A673 (cell line): Measurements from ENCODE around the gene BST2. TPM values are rescaled to one million over a fixed set of nuclear protein-coding genes. Genes with fewer than 3 reads are reported as not detected.

ENCODE experiments used
- BruUV-seq: library from RNA; stranded (reverse); fragments of 400-500 nt; replicated peaks from 2 replicates; lab custom pipeline; 2021; lab: Mats Ljungman, UMichigan
- CTCF ChIA-PET: fragments of 300-600 bp; sonication (Branson Sonifier 250); formaldehyde crosslinking; loops from one replicate; lab custom pipeline; 2022; ENCODE audit warnings: antibody characterized with exemption; lab: Charles Lee
- POLR2A ChIA-PET: fragments of 300-600 bp; sonication (Branson Sonifier 250); formaldehyde crosslinking; loops from one replicate; lab custom pipeline; 2022; ENCODE audit warnings: antibody characterized with exemption; ENCODE audit not compliant: low non-redundant PET; lab: Charles Lee
- DNase-seq: peaks from one replicate; pipeline ENCODE4 v3.0.0-alpha.2; 2015; ENCODE audit warnings: low spot score
- H3K27ac ChIP-seq: fragments of 200-600 bp; sonication (generic); 2 replicates; pipeline ENCODE4 v1.5.1; 2016; ENCODE audit warnings: mixed run types, low read depth, mild to moderate bottlenecking, mixed read lengths, antibody characterized with exemption, low read length; ENCODE audit not compliant: poor library complexity, severe bottlenecking
- H3K27me3 ChIP-seq: fragments of 200-600 bp; sonication (generic); replicated peaks from 2 replicates; pipeline ENCODE4 v1.6.1; 2017; ENCODE audit warnings: mixed run types, low read depth, mild to moderate bottlenecking, mixed read lengths, antibody characterized with exemption, low read length; ENCODE audit not compliant: insufficient read depth, poor library complexity
- H3K36me3 ChIP-seq: fragments of 200-600 bp; sonication (generic); 2 replicates; pipeline ENCODE4 v1.6.1; 2016; ENCODE audit warnings: mixed run types, mild to moderate bottlenecking, mixed read lengths, antibody characterized with exemption, low read length; ENCODE audit not compliant: insufficient read depth, poor library complexity, severe bottlenecking
- H3K4me1 ChIP-seq: fragments of 200-600 bp; sonication (generic); 2 replicates; pipeline ENCODE4 v1.6.1; 2017; ENCODE audit warnings: mixed run types, mild to moderate bottlenecking, mixed read lengths, antibody characterized with exemption, low read length; ENCODE audit not compliant: insufficient read depth, poor library complexity, severe bottlenecking
- H3K4me3 ChIP-seq: fragments of 200-600 bp; sonication (generic); 2 replicates; pipeline ENCODE4 v1.5.1; 2016; ENCODE audit warnings: low read depth, mixed run types, mild to moderate bottlenecking, mixed read lengths, low read length; ENCODE audit not compliant: poor library complexity, severe bottlenecking
- H3K9me3 ChIP-seq: fragments of 200-600 bp; sonication (generic); 2 replicates; pipeline ENCODE4 v1.6.1; 2016; ENCODE audit warnings: mixed run types, low read depth, mild to moderate bottlenecking, mixed read lengths, antibody characterized with exemption, low read length; ENCODE audit not compliant: poor library complexity, severe bottlenecking
- CTCF ChIP-seq: fragments of 300-800, 200-600 bp; sonication (generic); conservative IDR thresholded peaks from 2 replicates; pipeline ENCODE4 v1.5.1; 2017; ENCODE audit warnings: low read depth, mild to moderate bottlenecking, antibody characterized with exemption, low read length, moderate library complexity, mixed read lengths
- EZH2 ChIP-seq: fragments of 200-600 bp; sonication (generic); IDR thresholded peaks from 2 replicates; pipeline ENCODE4 v1.6.1; 2017; ENCODE audit warnings: borderline replicate concordance, low read depth, mild to moderate bottlenecking, mixed read lengths, antibody characterized with exemption, low read length; ENCODE audit not compliant: poor library complexity, severe bottlenecking
- intact Hi-C: fragments of 100-400 bp; cut with micrococcal nuclease; formaldehyde crosslinking; loops from one replicate; pipeline ENCODE4 v1.10.0; 2022; ENCODE audit not compliant: unreplicated experiment
- total RNA-seq: library from RNA; stranded (reverse); gene quantifications from 2 replicates; pipeline ENCODE4 v1.2.3, GENCODE V29; 2021

BST2 gene
- total RNA-seq, 1 experiment from 2014 or later: 1.3 TPM

DNA sequence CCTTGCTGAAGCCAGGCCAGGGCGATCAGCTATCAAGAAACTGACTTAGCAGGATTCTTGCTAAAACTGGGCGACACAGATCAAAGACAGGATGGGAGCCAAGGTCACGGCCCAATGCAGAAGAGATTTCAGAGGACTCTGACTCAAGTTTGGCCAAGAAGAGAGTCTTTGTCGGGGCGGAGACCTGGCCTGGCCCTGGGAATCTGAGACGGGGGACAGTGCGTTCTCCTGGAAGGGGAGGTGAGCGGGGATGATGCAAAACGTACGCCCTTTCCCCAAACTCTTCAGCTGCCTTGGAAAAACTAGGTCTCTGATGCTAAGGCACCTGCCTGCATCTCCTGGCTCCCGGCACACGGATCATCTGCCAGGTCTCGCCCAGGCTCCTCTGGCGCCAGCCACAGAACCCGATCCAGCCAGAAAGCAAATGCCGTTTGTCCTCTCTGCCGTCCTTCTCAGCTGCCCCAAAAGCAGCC is 24.2 kb upstream of the BST2 start:
- intact Hi-C loops: no loop called here
- no TSS peak for BruUV-seq
- Histone ChIP-seq H3K36me3 (no peaks in the 10 kb centered on the region), H3K4me3 (no peak overlapping the region), H3K27me3 (no peaks in the 10 kb centered on the region), H3K9me3 (no peaks in the 10 kb centered on the region), H3K27ac (no peak overlapping the region), H3K4me1 (peaks cover 4% of the 10 kb centered on the region)
- TF ChIP-seq EZH2: no peak
- TF ChIP-seq CTCF: no peak
- CTCF ChIA-PET: interaction anchor here (0.7 kb wide), 1 partner anchor 81 kb away, joined by 6 read pairs; no protein-coding TSS in a partner anchor
- POLR2A ChIA-PET: no interaction called here
- DNase-seq: no peak

DNA sequence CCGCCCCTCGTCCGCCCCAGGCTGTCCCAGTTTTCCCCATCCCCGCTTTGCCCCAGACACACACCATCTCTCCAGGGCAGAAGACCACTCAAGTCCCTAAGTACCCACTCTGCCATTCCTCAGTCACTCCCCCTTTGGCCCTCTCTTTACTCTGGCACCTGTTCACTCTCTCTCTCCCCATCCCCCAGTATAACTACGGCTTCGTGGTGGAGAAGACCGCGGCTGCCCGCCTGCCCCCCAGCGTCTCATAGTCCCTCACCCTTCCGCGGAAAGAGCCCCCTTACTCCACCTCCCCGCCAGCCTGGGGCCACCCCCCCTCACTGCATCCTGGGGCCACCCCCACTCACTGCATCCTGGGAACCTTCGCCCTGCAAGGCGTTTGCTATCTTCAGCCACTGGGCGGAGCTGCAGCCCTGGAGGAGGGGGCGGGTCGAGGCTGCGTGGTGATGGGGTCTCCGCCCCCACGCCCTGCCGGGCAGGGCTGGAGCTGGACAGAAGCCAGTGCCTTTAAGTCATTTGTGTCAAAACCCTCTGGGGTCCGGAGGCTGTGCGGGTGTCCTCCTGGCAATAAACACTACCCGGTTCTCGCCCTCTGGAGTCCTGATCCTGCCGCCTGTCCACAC is 19.4 kb upstream of the BST2 start:
- Histone ChIP-seq H3K27me3 (no peaks in the 10 kb centered on the region), H3K4me3 (no peak overlapping the region), H3K4me1 (peaks cover 5% of the 10 kb centered on the region), H3K36me3 (peaks cover 3% of the 10 kb centered on the region), H3K27ac (no peak overlapping the region), H3K9me3 (no peaks in the 10 kb centered on the region)
- peak; percentile 60 for DNase-seq
- POLR2A ChIA-PET: no interaction called here
- CTCF ChIA-PET: interaction anchor here (0.7 kb wide), 1 partner anchor 9 kb away, joined by 3 read pairs; no protein-coding TSS in a partner anchor
- no TSS peak for BruUV-seq
- TF ChIP-seq EZH2 (no peak), CTCF (peak; percentile 66)
- intact Hi-C loops: no loop called here

- POLR2A ChIA-PET: no interaction called here
- Histone ChIP-seq H3K9me3 (no peaks in the 10 kb centered on the region), H3K27ac (no peak overlapping the region), H3K27me3 (no peaks in the 10 kb centered on the region), H3K4me1 (peaks cover 5% of the 10 kb centered on the region), H3K4me3 (no peak overlapping the region), H3K36me3 (peaks cover 3% of the 10 kb centered on the region)
- DNase-seq: no peak
- no TSS peak for BruUV-seq
- TF ChIP-seq EZH2 (no peak), CTCF (no peak)
- intact Hi-C loops: no loop called here
- CTCF ChIA-PET: interaction anchor here (0.6 kb wide), 1 partner anchor 180 kb away, joined by 6 read pairs; no protein-coding TSS in a partner anchor
Observed at GRCh38 chr19:17423429-17424208, 18.2 kb upstream of the BST2 start.
